HCT116 (cell line): Measurements from ENCODE around the gene BEGAIN. TPM values are rescaled to one million over a fixed set of nuclear protein-coding genes. Genes with fewer than 3 reads are reported as not detected.

Source experiments
- ATAC-seq: fragments of 200-7000 bp; cut with Tn5 transposase; 2 replicates; pipeline ENCODE4 v1.9.1; 2020; ENCODE audit warnings: mild to moderate bottlenecking, moderate library complexity
- BruUV-seq: library from RNA; stranded (reverse); fragments of 400-500 nt; replicated peaks from 2 replicates; lab custom pipeline; 2021; lab: Mats Ljungman, UMichigan
- CTCF ChIA-PET: fragments of 300-600 bp; sonication (Branson Sonifier 250); formaldehyde crosslinking; loops from one replicate; lab custom pipeline; 2021; ENCODE audit warnings: antibody characterized with exemption; lab: Charles Lee
- POLR2A ChIA-PET: fragments of 300-600, 350-600 bp; sonication (Branson Sonifier 250); formaldehyde crosslinking; loops from one replicate; lab custom pipeline; 2021; ENCODE audit warnings: antibody characterized with exemption; lab: Charles Lee
- RAD21 ChIA-PET, 2 experiments: fragments of 300-600 bp; sonication (Branson Sonifier 250); formaldehyde crosslinking; loops; one replicate each; lab custom pipeline; 2023; ENCODE audit warnings: low total read pairs in 2 of 2; ENCODE audit not compliant: uncharacterized antibody in 2 of 2, unreplicated experiment in 2 of 2, low non-redundant PET in 1 of 2; lab: Charles Lee
- DNase-seq: peaks from one replicate; pipeline ENCODE4 v3.0.0-alpha.2; 2010; ENCODE audit warnings: low read depth, low spot score
- H2AFZ ChIP-seq: fragments of 200-600 bp; shearing (Covaris generic), sonication (generic); 2 replicates; pipeline ENCODE4 v1.6.1; 2017; ENCODE audit warnings: low read depth, mixed run types, mixed read lengths, antibody characterized with exemption, low read length; ENCODE audit not compliant: poor library complexity, severe bottlenecking
- H3K27ac ChIP-seq: 2 replicates; pipeline ENCODE4 v1.5.1; 2012; ENCODE audit warnings: low read depth, low read length
- H3K27me3 ChIP-seq: fragments of 200-600 bp; sonication (generic); 2 replicates; pipeline ENCODE4 v1.6.1; 2016; ENCODE audit warnings: mixed run types, low read length, mixed read lengths; ENCODE audit not compliant: insufficient read depth
- H3K36me3 ChIP-seq, 2 experiments: fragments of 200-500 bp in 1 of 2; fragments of 200-600 bp in 1 of 2; sonication (Bioruptor generic) in 1 of 2; sonication (generic) in 1 of 2; 2 replicates each; pipeline versions ENCODE4 v1.5.1 to v1.6.1; 2014 to 2016; ENCODE audit warnings: low read length in 2 of 2, inconsistent platforms in 1 of 2, mixed read lengths in 1 of 2, mixed run types in 1 of 2; ENCODE audit not compliant: insufficient read depth in 2 of 2, control insufficient read depth in 1 of 2
- H3K4me1 ChIP-seq, 2 experiments: fragments of 200-600 bp in 1 of 2; sonication (generic) in 1 of 2; 2 replicates each; pipeline versions ENCODE4 v1.5.1 to v1.6.1; 2012 to 2017; ENCODE audit warnings: low read length in 2 of 2, inconsistent platforms in 1 of 2, mild to moderate bottlenecking in 1 of 2, mixed read lengths in 1 of 2, mixed run types in 1 of 2, moderate library complexity in 1 of 2; ENCODE audit not compliant: insufficient read depth in 2 of 2, control insufficient read depth in 1 of 2
- H3K4me2 ChIP-seq: fragments of 200-600 bp; sonication (generic); 2 replicates; pipeline ENCODE4 v1.6.1; 2017; ENCODE audit warnings: mixed run types, low read length, mixed read lengths
- H3K4me3 ChIP-seq, 2 experiments: fragments of 200-600 bp in 1 of 2; sonication (generic) in 1 of 2; replicated peaks in 1 of 2; 2 replicates each; pipeline ENCODE4 v1.5.1; 2011 to 2016; ENCODE audit warnings: low read length in 2 of 2, control low read depth in 1 of 2, low read depth in 1 of 2, mild to moderate bottlenecking in 1 of 2, mixed read lengths in 1 of 2, mixed run types in 1 of 2
- H3K79me2 ChIP-seq: fragments of 200-600 bp; sonication (generic); 2 replicates; pipeline ENCODE4 v1.6.1; 2017; ENCODE audit warnings: mild to moderate bottlenecking, mixed run types, low read length, moderate library complexity, mixed read lengths; ENCODE audit not compliant: insufficient read depth
- H3K9ac ChIP-seq: fragments of 200-600 bp; sonication (generic); 2 replicates; pipeline ENCODE4 v1.6.1; 2016; ENCODE audit warnings: low read length, mixed read lengths
- H3K9me2 ChIP-seq: fragments of 200-600 bp; sonication (generic), shearing (Covaris generic); 2 replicates; pipeline ENCODE4 v1.6.1; 2017; ENCODE audit warnings: mixed run types, mild to moderate bottlenecking, moderate library complexity; ENCODE audit not compliant: insufficient read depth
- H3K9me3 ChIP-seq, 2 experiments: fragments of 200-500 bp in 1 of 2; fragments of 200-600 bp in 1 of 2; sonication (Bioruptor generic) in 1 of 2; sonication (generic) in 1 of 2; 2 replicates each; pipeline ENCODE4 v1.6.1; 2014 to 2017; ENCODE audit warnings: low read length in 2 of 2, mixed read lengths in 2 of 2, inconsistent platforms in 1 of 2, low read depth in 1 of 2, mild to moderate bottlenecking in 1 of 2, mixed run types in 1 of 2, moderate library complexity in 1 of 2; ENCODE audit not compliant: control insufficient read depth in 1 of 2, insufficient read depth in 1 of 2
- H4K20me1 ChIP-seq: fragments of 200-600 bp; sonication (generic), shearing (Covaris generic); 2 replicates; pipeline ENCODE4 v1.6.1; 2017; ENCODE audit warnings: mixed run types, mild to moderate bottlenecking, moderate library complexity; ENCODE audit not compliant: insufficient read depth
- ATF3 ChIP-seq: IDR thresholded peaks from 2 replicates; pipeline ENCODE4 v1.6.1; 2012
- CBX3 ChIP-seq: IDR thresholded peaks from 2 replicates; pipeline ENCODE4 v1.6.1; 2012; ENCODE audit warnings: low read depth
- CTCF ChIP-seq, 3 experiments: fragments of 200-600 bp in 1 of 3; sonication (generic) in 1 of 3; IDR thresholded peaks in 2 of 3; conservative IDR thresholded peaks in 1 of 3; 2 replicates each; pipeline ENCODE4 v1.5.1; 2012 to 2017; ENCODE audit warnings: low read depth in 2 of 3, low read length in 2 of 3, antibody characterized with exemption in 1 of 3, borderline replicate concordance in 1 of 3, control low read depth in 1 of 3, mild to moderate bottlenecking in 1 of 3, mixed read lengths in 1 of 3, mixed run types in 1 of 3, moderate library complexity in 1 of 3; ENCODE audit not compliant: insufficient read depth in 1 of 3
- JUND ChIP-seq: IDR thresholded peaks from 2 replicates; pipeline ENCODE4 v1.6.1; 2012
- POLR2A ChIP-seq: IDR thresholded peaks from 2 replicates; pipeline ENCODE4 v1.7.0; 2011; ENCODE audit warnings: borderline replicate concordance; ENCODE audit not compliant: insufficient read depth, insufficient read length; ENCODE audit errors: extremely low read depth
- RAD21 ChIP-seq: IDR thresholded peaks from 2 replicates; pipeline ENCODE4 v1.6.1; 2012; ENCODE audit warnings: low read depth, mild to moderate bottlenecking
- SIN3A ChIP-seq: IDR thresholded peaks from 2 replicates; pipeline ENCODE4 v1.6.1; 2012; ENCODE audit warnings: low read depth
- ZFX ChIP-seq: fragments of 450-650 bp; IDR thresholded peaks from 2 replicates; pipeline ENCODE4 v1.6.1; 2017
- ZNF274 ChIP-seq: fragments of 200-500 bp; sonication (Bioruptor generic); IDR thresholded peaks from 2 replicates; pipeline ENCODE4 v1.6.1; 2014; ENCODE audit warnings: mild to moderate bottlenecking, low read depth, low read length, inconsistent platforms
- intact Hi-C: fragments of 100-400 bp; cut with micrococcal nuclease; formaldehyde crosslinking; loops from 2 replicates; pipeline ENCODE4 v1.10.0; 2022
- total RNA-seq: library from RNA; stranded (reverse); gene quantifications from one replicate; pipeline ENCODE4 v1.2.1, GENCODE V29; 2021; ENCODE audit not compliant: unreplicated experiment

Gene BEGAIN
- total RNA-seq, 1 experiment from 2014 or later, result 8.5 TPM

GRCh38 chr14:100567877-100568163 is 19.4 kb downstream of the BEGAIN start:
- H3K9me2 ChIP-seq, result no peaks in the 10 kb centered on the region
- RAD21 ChIA-PET, result no interaction called here
- H3K9me3 ChIP-seq, result no peaks in the 10 kb centered on the region
- POLR2A ChIA-PET, result no interaction called here
- H3K4me2 ChIP-seq, result no peak overlapping the region
- ATAC-seq, result no peak
- H3K79me2 ChIP-seq, result no peaks in the 10 kb centered on the region
- TF ChIP-seq POLR2A, result no peak
- TF ChIP-seq CBX3, result no peak
- TF ChIP-seq SIN3A, result no peak
- TF ChIP-seq CTCF (IDR thresholded peaks at IDR 0.05 in 2 of 3, conservative IDR thresholded peaks at IDR 0.05 in 1 of 3; ENCODE audit: borderline replicate concordance in 1 of 3, insufficient read depth in 1 of 3, low read depth in 2 of 3, low read length in 2 of 3), result no peak
- TF ChIP-seq JUND, result no peak
- TF ChIP-seq ZNF274, result no peak
- no peak for TF ChIP-seq RAD21
- no peak for TF ChIP-seq ZFX
- no peak for TF ChIP-seq ATF3
- no peak overlapping the region for H3K4me3 ChIP-seq
- H3K36me3 ChIP-seq, result no peaks in the 10 kb centered on the region
- intact Hi-C loops, result no loop called here
- H3K4me1 ChIP-seq, result peaks cover 0 to 13% of the 10 kb centered on the region in 2 experiments; a peak in 1 of 4 replicates
- no peak overlapping the region for H2AFZ ChIP-seq
- H3K27me3 ChIP-seq, result no peaks in the 10 kb centered on the region
- no peak overlapping the region for H3K9ac ChIP-seq
- H4K20me1 ChIP-seq, result no peaks in the 10 kb centered on the region
- CTCF ChIA-PET, result no interaction called here
- DNase-seq, result no peak
- no TSS peak for BruUV-seq
- no peak overlapping the region for H3K27ac ChIP-seq
